ENCODE measurements around the gene ACBD3.

Gene ACBD3

GRCh38 chr1:226217273-226217672 lies 30.7 kb upstream of the ACBD3 start:
- H3K27ac ChIP-seq (ENCODE audit: low read length, poor library complexity, severe bottlenecking), result no peak overlapping the region
- no peak overlapping the region for H3K14ac ChIP-seq (ENCODE audit: low read length in 2 of 2)
- peaks cover under 1 to 2% of the 10 kb centered on the region in 2 experiments for H3K27me3 ChIP-seq (ENCODE audit: control insufficient read depth in 1 of 2, insufficient read depth in 1 of 2, low read length in 2 of 2)
- no peaks in the 10 kb centered on the region for H3K36me3 ChIP-seq (ENCODE audit: control insufficient read depth in 1 of 2, insufficient read depth in 2 of 2, low read depth in 1 of 2, low read length in 2 of 2)
- no peak overlapping the region for H2AK5ac ChIP-seq (ENCODE audit: low read length, severe bottlenecking)
- no peak overlapping the region for H4K91ac ChIP-seq (ENCODE audit: low read length)
- H3K4me3 ChIP-seq (ENCODE audit: insufficient read depth in 1 of 2, low read depth in 1 of 2, low read length in 2 of 2), result no peak overlapping the region
- no peak overlapping the region for H2BK5ac ChIP-seq (ENCODE audit: low read depth, low read length, poor library complexity, severe bottlenecking)
- H3K4ac ChIP-seq (ENCODE audit: low read depth in 1 of 2, low read length in 2 of 2), result no peak overlapping the region
- H3K79me1 ChIP-seq (replicated peaks; ENCODE audit: low read length, poor library complexity, severe bottlenecking), result no peaks in the 10 kb centered on the region
- peaks cover 4% of the 10 kb centered on the region for H3K4me1 ChIP-seq (ENCODE audit: control insufficient read depth, insufficient read depth, low read depth, low read length)
- no peak overlapping the region for H3K4me2 ChIP-seq (ENCODE audit: low read length, poor library complexity, severe bottlenecking)
- no peak overlapping the region for H2BK12ac ChIP-seq (ENCODE audit: low read length in 2 of 2)
- no peak overlapping the region for H4K8ac ChIP-seq (ENCODE audit: low read length)
- no peak overlapping the region for H3K18ac ChIP-seq (ENCODE audit: low read depth in 1 of 2, low read length in 2 of 2)
- H3K23ac ChIP-seq (ENCODE audit: low read length in 2 of 2), result no peak overlapping the region
- no peak overlapping the region for H2BK15ac ChIP-seq (ENCODE audit: low read depth, poor library complexity, severe bottlenecking)
- no peak overlapping the region for H2BK120ac ChIP-seq (ENCODE audit: low read depth, low read length)
- peak; percentile 64 for DNase-seq
- H3K9me3 ChIP-seq (ENCODE audit: control insufficient read depth, low read length), result no peaks in the 10 kb centered on the region
- 70% methylated on average over 6 of the region's 10 CpGs for WGBS
- H2AFZ ChIP-seq (ENCODE audit: low read depth, low read length), result no peak overlapping the region
- no peak overlapping the region for H3K9ac ChIP-seq (ENCODE audit: low read length)

GRCh38 chr1:226216056-226216455 lies 29.5 kb upstream of the ACBD3 start:
- H2AFZ ChIP-seq (ENCODE audit: low read depth, low read length), result no peak overlapping the region
- no peak overlapping the region for H3K4me2 ChIP-seq (ENCODE audit: low read length, poor library complexity, severe bottlenecking)
- WGBS, result 27% methylated on average over 4 of the region's 5 CpGs
- no peak overlapping the region for H2BK12ac ChIP-seq (ENCODE audit: low read length in 2 of 2)
- no peak for DNase-seq
- H3K9me3 ChIP-seq (ENCODE audit: control insufficient read depth, low read length), result no peaks in the 10 kb centered on the region
- no peak overlapping the region for H3K9ac ChIP-seq (ENCODE audit: low read length)
- no peak overlapping the region for H3K14ac ChIP-seq (ENCODE audit: low read length in 2 of 2)
- H2BK120ac ChIP-seq (ENCODE audit: low read depth, low read length), result no peak overlapping the region
- no peak overlapping the region for H3K4me3 ChIP-seq (ENCODE audit: insufficient read depth in 1 of 2, low read depth in 1 of 2, low read length in 2 of 2)
- H4K91ac ChIP-seq (ENCODE audit: low read length), result no peak overlapping the region
- no peaks in the 10 kb centered on the region for H3K79me1 ChIP-seq (replicated peaks; ENCODE audit: low read length, poor library complexity, severe bottlenecking)
- no peak overlapping the region for H3K4ac ChIP-seq (ENCODE audit: low read depth in 1 of 2, low read length in 2 of 2)
- H2AK5ac ChIP-seq (ENCODE audit: low read length, severe bottlenecking), result no peak overlapping the region
- H4K8ac ChIP-seq (ENCODE audit: low read length), result no peak overlapping the region
- H3K18ac ChIP-seq (ENCODE audit: low read depth in 1 of 2, low read length in 2 of 2), result no peak overlapping the region
- H3K27ac ChIP-seq (ENCODE audit: low read length, poor library complexity, severe bottlenecking), result no peak overlapping the region
- H2BK5ac ChIP-seq (ENCODE audit: low read depth, low read length, poor library complexity, severe bottlenecking), result no peak overlapping the region
- peaks cover 0 to 5% of the 10 kb centered on the region in 2 experiments for H3K27me3 ChIP-seq (ENCODE audit: control insufficient read depth in 1 of 2, insufficient read depth in 1 of 2, low read length in 2 of 2)
- H3K4me1 ChIP-seq (ENCODE audit: control insufficient read depth, insufficient read depth, low read depth, low read length), result peaks cover 5% of the 10 kb centered on the region
- H3K36me3 ChIP-seq (ENCODE audit: control insufficient read depth in 1 of 2, insufficient read depth in 2 of 2, low read depth in 1 of 2, low read length in 2 of 2), result no peaks in the 10 kb centered on the region
- H3K23ac ChIP-seq (ENCODE audit: low read length in 2 of 2), result no peak overlapping the region
- no peak overlapping the region for H2BK15ac ChIP-seq (ENCODE audit: low read depth, poor library complexity, severe bottlenecking)

GRCh38 chr1:226215239-226215638 lies 28.7 kb upstream of the ACBD3 start:
- Histone ChIP-seq H3K27me3 (ENCODE audit: control insufficient read depth in 1 of 2, insufficient read depth in 1 of 2, low read length in 2 of 2) (peaks cover 0 to 12% of the 10 kb centered on the region in 2 experiments), H2BK5ac (ENCODE audit: low read depth, low read length, poor library complexity, severe bottlenecking) (no peak overlapping the region), H3K18ac (ENCODE audit: low read depth in 1 of 2, low read length in 2 of 2) (no peak overlapping the region), H2BK15ac (ENCODE audit: low read depth, poor library complexity, severe bottlenecking) (no peak overlapping the region), H2AK5ac (ENCODE audit: low read length, severe bottlenecking) (no peak overlapping the region), H3K36me3 (ENCODE audit: control insufficient read depth in 1 of 2, insufficient read depth in 2 of 2, low read depth in 1 of 2, low read length in 2 of 2) (no peaks in the 10 kb centered on the region), H2AFZ (ENCODE audit: low read depth, low read length) (no peak overlapping the region), H3K4me2 (ENCODE audit: low read length, poor library complexity, severe bottlenecking) (no peak overlapping the region), H3K23ac (ENCODE audit: low read length in 2 of 2) (no peak overlapping the region), H3K27ac (ENCODE audit: low read length, poor library complexity, severe bottlenecking) (no peak overlapping the region), H3K4me1 (ENCODE audit: control insufficient read depth, insufficient read depth, low read depth, low read length) (peaks cover 5% of the 10 kb centered on the region), H2BK120ac (ENCODE audit: low read depth, low read length) (no peak overlapping the region), H3K79me1 (replicated peaks; ENCODE audit: low read length, poor library complexity, severe bottlenecking) (no peaks in the 10 kb centered on the region), H3K4ac (ENCODE audit: low read depth in 1 of 2, low read length in 2 of 2) (no peak overlapping the region), H3K14ac (ENCODE audit: low read length in 2 of 2) (no peak overlapping the region), H2BK12ac (ENCODE audit: low read length in 2 of 2) (no peak overlapping the region), H4K8ac (ENCODE audit: low read length) (no peak overlapping the region), H3K4me3 (ENCODE audit: insufficient read depth in 1 of 2, low read depth in 1 of 2, low read length in 2 of 2) (no peak overlapping the region), H3K9ac (ENCODE audit: low read length) (no peak overlapping the region), H4K91ac (ENCODE audit: low read length) (no peak overlapping the region), H3K9me3 (ENCODE audit: control insufficient read depth, low read length) (no peaks in the 10 kb centered on the region)
- WGBS, result 18% methylated on average over 4 of the region's 5 CpGs
- DNase-seq, result no peak

- Histone ChIP-seq H2AK5ac (ENCODE audit: low read length, severe bottlenecking) (no peak overlapping the region), H3K9ac (ENCODE audit: low read length) (no peak overlapping the region), H3K27ac (ENCODE audit: low read length, poor library complexity, severe bottlenecking) (no peak overlapping the region), H3K4me2 (ENCODE audit: low read length, poor library complexity, severe bottlenecking) (no peak overlapping the region), H2BK120ac (ENCODE audit: low read depth, low read length) (no peak overlapping the region), H2BK15ac (ENCODE audit: low read depth, poor library complexity, severe bottlenecking) (no peak overlapping the region), H3K27me3 (ENCODE audit: control insufficient read depth in 1 of 2, insufficient read depth in 1 of 2, low read length in 2 of 2) (peaks cover 0 to 38% of the 10 kb centered on the region in 2 experiments), H2AFZ (ENCODE audit: low read depth, low read length) (no peak overlapping the region), H3K4me3 (ENCODE audit: insufficient read depth in 1 of 2, low read depth in 1 of 2, low read length in 2 of 2) (no peak overlapping the region), H4K8ac (ENCODE audit: low read length) (peak overlapping the region; percentile 4), H3K18ac (ENCODE audit: low read depth in 1 of 2, low read length in 2 of 2) (no peak overlapping the region), H2BK5ac (ENCODE audit: low read depth, low read length, poor library complexity, severe bottlenecking) (no peak overlapping the region), H3K36me3 (ENCODE audit: control insufficient read depth in 1 of 2, insufficient read depth in 2 of 2, low read depth in 1 of 2, low read length in 2 of 2) (no peaks in the 10 kb centered on the region), H2BK12ac (ENCODE audit: low read length in 2 of 2) (no peak overlapping the region), H4K91ac (ENCODE audit: low read length) (no peak overlapping the region), H3K14ac (ENCODE audit: low read length in 2 of 2) (no peak overlapping the region), H3K4ac (ENCODE audit: low read depth in 1 of 2, low read length in 2 of 2) (no peak overlapping the region), H3K4me1 (ENCODE audit: control insufficient read depth, insufficient read depth, low read depth, low read length) (peaks cover 5% of the 10 kb centered on the region), H3K9me3 (ENCODE audit: control insufficient read depth, low read length) (no peaks in the 10 kb centered on the region), H3K23ac (ENCODE audit: low read length in 2 of 2) (no peak overlapping the region), H3K79me1 (replicated peaks; ENCODE audit: low read length, poor library complexity, severe bottlenecking) (no peaks in the 10 kb centered on the region)
- DNase-seq, result no peak
- WGBS, result 93% methylated on average over 8 of the region's 8 CpGs
Measured at GRCh38 chr1:226212545-226212944, 26.0 kb upstream of the ACBD3 start.

Measured in mesenchymal stem cell (in vitro differentiated cells and primary cell).